Stimulated activated CD8-positive, alpha-beta memory T cell treated with anti-CD3 and anti-CD28 coated beads, Interleukin-12 subunit alpha, Interleukin-12 subunit beta, amount 100 ng/mL, for 24 hours (primary cell): ENCODE data around the gene IL17B.

ENCODE experiments used
- DNase-seq: peaks from one replicate; pipeline ENCODE4 v3.0.0-alpha.2; 2020; ENCODE audit errors: extremely low read depth

Gene IL17B

GRCh38 chr5:149414405-149415065 lies 35.4 kb upstream of the IL17B start:
- DNase-seq = no peak

DNA sequence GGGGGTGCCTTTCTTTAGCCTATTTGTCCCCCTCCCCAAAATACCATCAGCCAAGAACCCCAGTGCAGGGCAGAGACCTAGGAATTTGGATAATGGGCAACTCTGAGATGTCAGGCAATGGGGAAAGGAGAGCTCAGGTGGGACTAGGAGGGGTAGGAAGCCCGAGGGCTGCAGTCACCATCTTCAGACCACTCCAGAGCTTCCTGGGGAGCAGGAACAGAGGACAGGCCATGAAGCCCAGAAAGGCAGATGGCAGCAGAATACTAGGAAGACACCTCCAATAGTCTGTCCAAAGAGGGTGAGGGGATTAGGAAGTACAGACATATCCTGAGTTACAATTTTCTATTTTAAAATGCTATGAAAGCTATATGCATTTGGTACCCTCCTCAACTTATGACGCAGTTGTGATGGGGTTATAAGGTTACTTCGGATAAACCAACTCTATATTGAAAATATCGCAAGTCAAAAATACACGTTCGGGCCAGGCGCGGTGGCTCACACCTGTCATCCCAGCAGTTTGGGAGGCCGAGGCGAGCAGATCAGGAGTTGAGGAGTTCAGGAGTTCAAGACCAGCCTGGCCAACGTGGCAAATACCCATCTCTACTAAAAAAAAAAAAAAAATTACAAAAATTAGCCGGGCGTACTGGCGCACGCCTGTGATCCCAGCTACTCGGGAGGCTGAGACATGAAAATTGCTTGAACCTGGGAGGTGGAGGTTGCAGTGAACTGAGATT lies 34.6 kb upstream of the IL17B start:
- DNase-seq = no peak

GRCh38 chr5:149412783-149413476 lies 33.8 kb upstream of the IL17B start:
- DNase-seq = no peak

DNA sequence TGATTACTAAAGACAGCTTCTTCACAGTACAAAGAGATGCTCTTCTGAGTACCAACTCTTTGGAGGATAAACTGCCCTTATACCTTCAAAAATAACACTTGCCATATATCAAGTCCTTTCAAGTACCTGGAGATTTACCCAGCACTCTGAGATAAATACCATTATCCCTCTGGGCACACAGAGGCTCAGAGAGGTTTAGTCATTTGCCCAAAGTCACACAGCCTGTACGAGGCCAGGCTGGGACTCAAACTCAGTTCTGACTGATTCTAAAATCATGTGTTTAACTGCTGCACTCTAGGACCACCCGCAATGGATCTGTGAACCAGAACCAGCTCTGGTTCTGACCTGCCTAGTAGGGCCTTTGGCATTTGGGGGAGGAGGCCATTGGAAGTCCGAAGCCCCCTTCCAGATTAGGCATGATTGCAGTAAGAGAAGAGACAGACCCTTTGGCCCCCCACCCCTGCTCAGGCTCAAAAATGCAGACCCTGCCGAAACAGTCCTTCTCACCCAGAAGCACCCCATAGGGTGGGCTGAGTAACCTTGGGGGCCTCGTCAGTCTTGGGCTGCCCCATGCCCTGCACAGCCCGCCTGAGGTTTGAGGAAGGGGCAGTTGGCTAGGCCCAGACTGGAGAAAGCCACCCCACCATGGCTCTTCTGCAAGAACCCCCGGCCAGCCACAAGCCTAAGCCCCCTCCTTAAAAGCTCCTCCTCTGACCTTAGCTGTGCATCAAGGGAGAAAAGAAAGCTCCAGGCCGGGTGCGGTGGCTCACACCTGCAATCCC lies 32.8 kb upstream of the IL17B start:
- DNase-seq = no peak

DNA sequence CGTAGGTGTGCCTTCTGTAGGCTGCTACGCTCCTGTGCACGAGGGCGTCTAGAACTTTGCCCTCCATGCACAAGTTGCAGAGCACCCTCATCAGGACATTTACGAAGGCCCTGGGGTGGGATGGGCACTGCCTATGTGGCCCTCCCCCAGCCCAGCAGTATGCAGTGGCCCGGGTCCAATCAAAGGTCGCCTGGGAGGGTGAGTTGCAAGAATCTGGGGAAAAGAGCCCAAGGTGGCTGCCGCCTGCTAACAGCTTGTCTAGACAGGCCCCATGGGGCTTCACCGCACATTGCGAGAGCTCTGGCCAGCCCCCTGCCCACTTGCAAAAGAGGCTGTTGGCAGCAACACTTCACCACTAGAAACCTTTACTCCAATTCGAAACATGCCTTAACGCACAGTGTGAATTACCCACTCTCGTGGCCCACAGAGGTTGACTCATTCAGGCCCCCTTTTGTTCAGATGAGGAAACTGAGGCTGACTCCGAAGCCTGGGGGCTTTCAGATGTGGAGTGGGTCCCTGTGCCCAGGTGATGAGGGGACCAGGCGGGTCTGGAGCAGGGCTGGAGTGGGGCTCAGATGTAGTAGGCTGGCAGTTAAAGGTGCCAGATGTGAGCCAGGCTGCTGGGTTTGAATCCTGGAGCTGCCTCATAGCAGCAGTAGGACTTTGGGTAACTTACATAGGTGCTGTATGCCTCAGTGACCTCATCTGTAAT lies 31.8 kb upstream of the IL17B start:
- DNase-seq = no peak

DNA sequence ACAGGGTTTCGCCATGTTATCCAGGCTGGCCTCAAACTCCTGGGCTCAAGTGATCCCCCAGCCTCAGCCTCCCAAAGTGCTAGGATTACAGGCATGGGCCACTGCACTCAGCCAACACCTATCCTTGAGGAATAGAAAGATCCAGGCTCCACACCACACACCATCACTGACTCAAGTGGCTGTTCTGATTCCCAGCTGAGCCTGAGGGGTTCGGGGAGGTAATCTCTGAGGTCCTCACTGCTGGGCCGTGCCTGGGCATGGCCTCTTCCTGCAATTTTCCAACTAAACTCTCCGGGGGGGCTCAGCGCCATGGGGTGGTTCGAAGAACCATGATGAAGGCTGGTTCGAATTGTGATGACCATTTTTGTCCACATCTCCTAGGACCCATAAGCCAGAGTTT lies 31.0 kb upstream of the IL17B start:
- no peak for DNase-seq

- no peak for DNase-seq
These were observed 30.3 kb upstream of the IL17B start for GRCh38 chr5:149409268-149409948.

DNA sequence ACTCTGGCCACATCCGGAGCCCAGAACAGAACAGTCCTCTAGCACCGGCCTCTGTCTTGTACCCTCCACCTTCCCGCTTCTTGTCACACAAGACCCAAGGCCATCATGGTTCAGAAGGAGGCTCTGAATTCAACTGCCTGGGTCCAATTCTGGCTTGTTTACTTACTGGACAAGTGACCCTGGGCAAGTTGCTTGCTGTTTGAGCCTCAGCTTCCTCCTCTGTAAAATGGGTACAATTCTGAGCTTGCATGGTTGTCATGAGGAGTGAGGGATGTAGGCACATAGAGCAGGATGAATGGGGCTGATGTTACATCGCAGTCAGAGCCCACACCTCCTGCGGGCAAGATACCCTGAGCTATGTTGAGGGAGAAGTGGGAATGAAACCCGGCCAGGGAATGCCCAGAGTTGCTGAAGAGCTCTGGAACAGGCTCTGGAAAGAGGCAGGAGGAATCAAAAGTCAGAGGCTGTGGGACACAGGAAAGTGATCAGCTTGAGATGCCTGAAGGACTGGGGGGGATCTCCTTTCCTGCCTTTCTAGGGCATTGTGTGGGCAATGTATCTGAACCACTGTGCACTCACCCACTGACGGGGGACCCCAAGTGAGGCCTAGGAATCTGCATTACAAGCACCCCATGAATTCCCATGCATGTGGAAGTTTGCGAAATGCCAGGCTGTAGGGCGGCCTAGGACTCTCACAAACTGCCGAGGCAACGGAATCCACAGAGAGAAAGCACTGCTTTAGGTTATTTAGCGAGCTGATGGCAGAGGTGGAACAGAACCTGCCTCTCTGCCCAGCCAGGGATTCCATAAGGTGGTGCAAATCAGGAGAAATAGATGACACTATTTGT lies 29.4 kb upstream of the IL17B start:
- DNase-seq = no peak

DNA sequence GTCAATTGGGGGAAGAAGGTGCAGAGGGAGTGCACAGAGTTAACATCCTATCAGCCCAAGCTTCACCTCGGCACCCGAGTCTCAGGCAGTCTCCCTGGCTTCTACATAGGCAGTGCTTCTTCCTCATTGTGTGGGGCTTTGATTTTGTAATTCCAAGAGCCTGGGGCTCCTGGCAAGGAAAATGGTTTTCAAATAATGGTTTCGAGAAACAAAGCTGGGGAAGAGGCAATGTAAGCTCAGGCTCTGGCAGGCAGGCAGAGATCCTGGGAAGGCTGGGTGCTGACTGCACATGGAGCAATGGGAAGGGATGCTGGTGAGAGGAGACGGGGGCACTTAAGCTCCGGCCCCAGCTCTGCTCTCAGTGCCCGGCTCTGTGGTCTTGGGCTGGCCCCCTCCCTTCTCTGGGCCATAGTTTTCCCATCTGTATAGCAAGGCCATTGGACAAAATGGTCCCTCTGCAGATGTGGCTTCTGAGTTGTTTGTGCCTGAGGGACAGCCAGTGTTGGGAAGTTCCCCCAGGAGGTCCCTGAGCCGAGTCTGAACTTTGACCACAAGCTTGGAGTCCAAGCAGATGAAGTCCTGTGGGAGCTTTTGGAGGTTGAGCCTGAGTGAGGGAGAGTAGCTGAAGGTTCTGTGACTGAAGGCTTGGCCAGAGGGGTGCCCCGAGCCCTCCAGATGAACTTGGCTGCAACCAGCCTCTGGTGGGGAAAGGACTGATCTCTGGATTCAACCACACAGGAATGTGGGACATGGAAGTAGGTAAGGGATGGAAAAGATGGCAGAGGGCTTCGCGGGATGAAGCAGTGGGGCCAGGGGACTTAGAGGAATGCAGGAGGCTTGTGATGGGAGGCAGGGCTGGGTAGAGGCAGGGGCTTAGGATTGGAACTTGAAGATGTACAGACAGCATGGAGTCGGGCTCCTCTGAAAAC lies 28.5 kb upstream of the IL17B start:
- no peak for DNase-seq

DNA sequence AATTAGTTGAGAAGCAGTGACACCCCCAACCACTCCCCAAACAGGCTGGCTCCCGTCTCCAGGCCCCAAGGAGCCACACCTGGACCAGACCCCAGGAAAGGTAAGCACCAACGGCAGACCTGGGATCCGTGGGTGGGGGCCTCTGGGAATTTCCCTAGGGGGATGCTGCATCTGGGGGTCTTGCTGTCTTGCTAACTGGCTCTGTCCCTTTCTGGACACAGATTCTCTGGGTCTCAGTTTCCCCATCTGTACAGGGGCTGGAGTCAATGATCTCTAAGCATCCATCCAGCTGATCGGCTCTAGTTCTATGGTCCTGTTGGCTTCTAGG lies 27.9 kb upstream of the IL17B start:
- no peak for DNase-seq

- DNase-seq = no peak
These were observed 27.3 kb upstream of the IL17B start for GRCh38 chr5:149406203-149406978.

- no peak for DNase-seq
These were observed 26.6 kb upstream of the IL17B start for GRCh38 chr5:149405550-149406202.

DNA sequence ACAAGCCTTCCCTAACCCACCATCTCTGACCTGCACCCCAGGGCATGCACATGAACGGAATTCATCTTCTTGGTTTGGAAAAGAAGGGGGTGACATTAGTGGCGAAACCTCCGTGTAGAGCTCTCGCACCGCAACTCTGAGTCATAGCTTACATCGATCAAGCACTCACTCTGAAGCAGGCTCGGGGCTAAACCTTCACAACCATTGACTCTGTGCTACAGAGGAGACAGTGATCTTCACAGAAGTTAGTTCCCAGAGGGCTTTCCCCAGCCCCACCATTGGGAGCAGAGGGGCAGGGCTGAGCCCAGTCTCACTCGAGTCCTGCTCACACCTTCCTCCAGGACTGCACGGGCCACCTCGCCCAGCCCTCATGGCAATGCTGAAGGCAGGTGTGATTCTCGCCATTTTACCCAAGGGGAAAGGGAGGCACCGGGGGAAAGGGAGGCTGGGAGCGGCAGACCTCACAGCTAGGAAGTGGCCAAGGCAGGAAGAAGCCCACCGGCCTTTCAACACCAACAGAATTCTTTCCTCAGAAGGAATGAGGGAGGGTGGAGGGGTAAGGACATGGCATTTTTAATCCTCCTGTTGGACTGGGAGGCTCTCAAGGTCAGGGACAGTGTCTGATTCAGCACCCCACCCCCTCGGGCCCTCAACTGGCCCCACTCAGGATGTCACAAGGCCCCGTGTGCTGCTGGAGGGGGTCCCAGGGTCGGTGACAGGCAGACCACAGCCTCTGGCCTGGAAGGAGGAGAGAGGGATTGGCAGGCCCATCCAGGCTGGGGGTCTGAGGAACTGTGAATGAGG lies 25.9 kb upstream of the IL17B start:
- DNase-seq = no peak

- DNase-seq = no peak
These were observed 25.0 kb upstream of the IL17B start for GRCh38 chr5:149403923-149404745.

DNA sequence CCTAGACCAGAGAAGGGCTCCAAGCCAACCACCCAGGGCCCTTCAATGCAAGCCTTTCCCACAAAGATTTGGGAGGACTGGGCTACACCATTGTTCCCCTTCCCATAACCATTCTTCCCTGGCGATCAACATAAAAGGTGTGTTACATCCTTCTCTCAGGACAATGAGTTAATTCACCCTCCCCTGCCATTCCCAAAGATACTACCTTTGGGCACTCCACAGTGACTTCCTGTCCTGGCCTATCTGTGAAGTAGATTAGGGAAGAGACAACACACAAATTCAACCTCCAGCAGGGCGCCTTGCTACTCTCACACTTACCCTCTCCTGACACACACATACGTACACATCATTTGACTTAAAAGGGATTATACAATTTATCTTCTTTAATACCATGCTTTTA lies 23.2 kb upstream of the IL17B start:
- DNase-seq = no peak

DNA sequence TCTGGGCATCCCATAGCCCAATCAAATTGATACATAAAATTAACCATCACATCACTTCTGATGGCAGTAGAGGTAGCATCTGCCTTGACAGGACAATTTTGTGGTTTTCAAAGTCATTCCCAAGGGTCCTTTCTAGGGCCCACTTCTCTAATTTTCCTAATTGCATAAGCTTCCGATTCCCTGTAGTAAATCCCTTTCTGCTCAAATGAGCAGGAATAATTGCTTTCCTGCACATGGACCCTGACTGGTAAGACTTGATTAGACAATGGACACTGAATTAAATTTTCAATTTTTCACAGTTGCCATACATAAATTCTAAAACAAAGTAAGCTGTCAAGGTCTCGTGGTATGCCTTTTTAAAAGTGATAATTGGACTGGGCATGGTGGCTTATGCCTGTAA lies 22.0 kb upstream of the IL17B start:
- DNase-seq = no peak
